ENCODE results near the gene NPIPA8.
"Not testable (repeated sequence)": the region's sequence is repeated elsewhere in the genome, so short reads cannot be mapped to it uniquely, and the experiment has no call there.

- not testable (repeated sequence) for TF ChIP-seq CTCF (optimal IDR thresholded peaks at IDR 0.05 in 1 of 3, IDR thresholded peaks at IDR 0.05 in 1 of 3, conservative IDR thresholded peaks at IDR 0.05 in 1 of 3; ENCODE audit: extremely low read depth in 1 of 3, insufficient read depth in 2 of 3, low read length in 3 of 3); EZH2 (IDR thresholded peaks at IDR 0.05; ENCODE audit: low read length)
These were observed 11.2 kb upstream of the NPIPA8 start for GRCh38 chr16:18347742-18348141.

Measured in keratinocyte (primary cell).